Middle frontal gyrus (tissue), 1 donor: ENCODE measurements around the gene SLC19A2.
A peak's percentile ranks its signal among the peaks of the same experiment; 100 is the strongest.
"Not testable (repeated sequence)": the region's sequence is repeated elsewhere in the genome, so short reads cannot be mapped to it uniquely, and the experiment has no call there.

ENCODE experiments used
- DNase-seq: peaks from one replicate; pipeline ENCODE4 v3.0.0-alpha.2; 2015; ENCODE audit warnings: low spot score; ENCODE audit errors: extremely low spot score

Gene SLC19A2, protein sequence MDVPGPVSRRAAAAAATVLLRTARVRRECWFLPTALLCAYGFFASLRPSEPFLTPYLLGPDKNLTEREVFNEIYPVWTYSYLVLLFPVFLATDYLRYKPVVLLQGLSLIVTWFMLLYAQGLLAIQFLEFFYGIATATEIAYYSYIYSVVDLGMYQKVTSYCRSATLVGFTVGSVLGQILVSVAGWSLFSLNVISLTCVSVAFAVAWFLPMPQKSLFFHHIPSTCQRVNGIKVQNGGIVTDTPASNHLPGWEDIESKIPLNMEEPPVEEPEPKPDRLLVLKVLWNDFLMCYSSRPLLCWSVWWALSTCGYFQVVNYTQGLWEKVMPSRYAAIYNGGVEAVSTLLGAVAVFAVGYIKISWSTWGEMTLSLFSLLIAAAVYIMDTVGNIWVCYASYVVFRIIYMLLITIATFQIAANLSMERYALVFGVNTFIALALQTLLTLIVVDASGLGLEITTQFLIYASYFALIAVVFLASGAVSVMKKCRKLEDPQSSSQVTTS

DNA sequence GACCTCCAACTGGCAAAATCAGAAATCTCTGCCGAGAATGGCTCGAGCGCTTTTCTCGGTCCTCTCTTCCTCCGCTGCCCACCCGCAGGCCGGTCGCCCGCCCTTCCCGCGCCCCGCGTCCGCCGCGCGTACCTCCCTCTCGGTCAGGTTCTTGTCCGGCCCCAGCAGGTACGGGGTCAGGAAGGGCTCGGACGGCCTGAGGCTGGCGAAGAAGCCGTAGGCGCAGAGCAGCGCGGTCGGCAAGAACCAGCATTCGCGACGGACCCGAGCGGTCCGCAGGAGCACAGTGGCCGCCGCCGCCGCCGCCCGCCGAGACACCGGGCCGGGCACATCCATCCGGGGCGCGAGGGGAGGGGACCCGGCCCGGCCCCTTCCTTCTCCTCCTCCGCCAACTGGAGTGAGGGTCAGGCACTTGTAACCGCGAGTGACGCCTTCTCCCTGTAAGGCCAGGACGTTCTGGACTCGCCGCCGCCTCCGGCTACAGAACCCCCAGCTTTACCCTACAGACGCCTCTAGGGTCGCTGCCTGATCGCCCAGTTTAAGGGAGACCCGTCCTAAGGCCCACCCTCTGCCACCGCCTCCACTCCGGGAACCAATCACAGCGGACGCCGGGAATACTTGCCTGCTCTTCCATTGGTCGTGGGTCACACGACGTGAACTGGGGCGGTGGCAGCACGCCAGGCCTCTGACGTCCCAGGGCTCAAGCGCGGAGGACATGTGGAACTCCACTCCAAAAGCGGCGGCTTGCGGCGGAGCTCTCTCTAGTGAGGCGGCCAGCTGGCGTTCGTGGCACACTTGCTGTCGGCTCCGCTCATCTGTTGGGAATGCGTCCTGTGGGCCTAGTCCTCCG is at the start of gene SLC19A2:
Gene SLC19A2 (minus strand): TSS at position 514 of the 850 bp plus-strand sequence. CDS start 178 bp downstream, at position 336.
- peak; percentile 100 for DNase-seq

DNA sequence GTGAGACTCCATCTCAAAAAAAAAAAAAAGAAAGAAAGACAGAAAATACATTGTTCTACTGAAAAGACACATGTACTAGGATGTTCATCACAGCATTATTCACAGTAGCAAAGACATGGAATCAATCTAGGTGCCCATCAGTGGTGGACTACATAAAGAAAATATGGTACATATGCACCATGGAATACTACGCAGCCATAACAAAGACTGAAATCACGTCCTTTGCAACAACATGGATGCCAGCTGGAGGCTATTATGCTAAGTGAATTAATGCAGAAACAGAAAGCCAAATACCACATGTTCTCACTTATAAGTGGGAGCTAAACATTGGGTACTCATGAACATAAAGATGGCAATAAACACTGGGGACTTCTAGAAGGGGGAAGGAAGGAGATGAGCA is 48.9 kb upstream of the SLC19A2 start:
- DNase-seq, result no peak

DNA sequence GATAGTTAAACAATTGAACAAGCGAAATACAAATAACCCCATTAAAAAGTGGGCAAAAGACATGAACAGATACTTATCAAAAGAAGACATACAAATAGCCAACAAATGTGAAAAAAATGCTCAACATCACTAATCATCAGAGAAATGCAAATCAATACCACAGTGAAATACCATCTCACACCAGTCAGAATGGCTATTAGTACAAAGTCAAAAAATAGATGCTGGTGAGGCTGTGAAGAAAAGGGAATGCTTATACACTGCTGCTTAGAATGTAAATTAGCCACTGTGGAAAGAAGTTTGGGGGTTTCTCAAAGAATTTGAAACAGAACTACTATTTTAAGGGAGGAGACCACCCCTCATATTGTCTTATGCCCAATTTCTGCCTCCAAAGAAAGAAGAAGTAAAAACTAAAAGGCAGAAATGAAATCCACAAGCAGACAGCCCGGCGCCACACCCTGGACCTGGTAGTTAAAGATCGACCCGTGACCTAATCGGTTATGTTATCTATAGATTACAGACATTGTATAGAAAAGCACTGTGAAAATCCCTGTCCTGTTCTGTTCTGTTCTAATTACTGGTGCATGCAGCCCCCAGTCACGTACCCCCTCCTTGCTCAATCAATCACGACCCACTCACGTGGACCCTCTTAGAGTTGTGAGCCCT is 47.9 kb upstream of the SLC19A2 start:
- not testable (repeated sequence) for DNase-seq

DNA sequence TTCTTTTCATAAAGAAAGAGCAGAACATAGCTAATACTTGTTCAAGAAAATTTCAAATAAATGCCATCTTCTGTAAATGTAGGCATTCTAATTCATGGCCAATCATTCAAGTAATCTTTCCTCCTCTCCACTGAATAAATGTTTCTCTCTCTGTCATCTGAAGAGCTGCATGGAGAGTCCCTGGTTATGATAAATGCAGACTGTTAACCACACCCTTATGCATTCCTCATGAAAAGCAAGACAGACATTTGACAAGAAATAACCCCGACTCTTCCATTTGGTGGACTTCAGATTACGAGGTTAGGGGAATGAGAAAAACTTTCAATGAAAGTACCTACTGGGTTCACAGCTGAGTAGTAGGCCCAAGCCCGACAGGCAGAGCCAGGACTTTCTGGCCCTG is 44.7 kb upstream of the SLC19A2 start:
- DNase-seq, result no peak

DNA sequence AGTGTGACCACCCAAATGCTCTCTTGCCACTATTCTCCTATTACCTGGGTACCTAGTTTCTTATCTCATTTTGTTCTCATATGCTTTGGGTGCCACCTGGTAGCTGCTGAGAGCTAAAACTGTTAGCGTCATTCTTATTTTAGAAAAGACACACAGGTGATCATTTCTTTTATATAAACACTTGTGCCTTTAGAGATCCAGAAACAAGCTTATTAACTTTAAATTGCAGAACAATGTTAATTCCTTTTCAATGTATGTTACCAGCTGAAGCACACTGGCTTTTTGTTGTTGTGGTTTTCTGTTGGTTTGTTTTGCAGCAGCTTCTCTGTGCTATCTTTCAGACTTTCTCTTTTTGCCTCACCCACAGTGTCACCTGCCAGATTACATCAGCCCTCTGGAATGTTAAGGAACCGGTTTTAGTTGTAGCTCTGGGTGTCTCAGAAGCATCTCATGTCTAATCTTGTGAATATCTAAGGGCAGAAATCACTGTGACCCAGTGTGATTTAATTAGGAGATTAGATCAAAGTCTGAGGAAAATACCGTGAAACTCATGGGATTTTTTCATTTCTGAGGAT is 43.4 kb upstream of the SLC19A2 start:
- DNase-seq, result no peak

DNA sequence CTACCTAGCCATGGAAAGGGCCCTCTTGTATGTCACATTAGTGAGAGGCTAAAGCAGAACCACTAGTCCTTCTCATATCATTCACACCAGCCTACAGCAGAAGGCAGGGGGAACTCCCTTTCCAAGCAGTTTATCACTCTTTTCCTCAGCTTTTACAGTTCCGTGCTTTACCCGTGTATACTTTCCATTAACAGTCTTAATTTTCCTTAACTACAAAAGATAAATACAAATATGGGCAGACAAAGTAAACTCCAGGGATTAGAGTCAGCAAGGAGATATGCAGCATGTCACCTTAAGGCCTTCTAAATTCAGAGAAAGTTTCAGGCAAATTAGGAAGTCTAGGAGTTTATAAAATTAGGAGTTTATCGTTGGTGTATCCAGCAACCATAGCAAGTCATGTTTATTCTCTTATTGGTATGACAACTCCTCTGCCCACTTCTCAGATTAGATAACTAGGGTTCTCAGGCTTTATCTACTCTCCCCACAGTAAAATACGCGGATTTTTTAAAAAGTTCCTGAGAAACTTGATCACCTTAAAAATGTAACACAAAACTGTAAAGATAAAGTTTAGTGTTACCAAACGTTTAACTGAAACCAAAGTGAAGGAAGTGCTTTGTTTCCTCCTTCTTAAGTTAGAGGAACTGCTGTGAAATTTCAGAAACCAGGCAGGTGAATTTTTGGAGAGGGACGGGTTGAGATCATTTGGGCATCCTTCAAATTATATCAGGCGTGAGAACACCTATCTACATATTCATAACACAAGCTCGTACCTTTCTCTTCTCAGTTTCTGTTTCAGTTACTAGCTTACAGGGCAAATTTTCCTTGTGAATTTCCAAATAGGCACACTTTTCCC is 42.7 kb upstream of the SLC19A2 start:
- DNase-seq, result no peak

DNA sequence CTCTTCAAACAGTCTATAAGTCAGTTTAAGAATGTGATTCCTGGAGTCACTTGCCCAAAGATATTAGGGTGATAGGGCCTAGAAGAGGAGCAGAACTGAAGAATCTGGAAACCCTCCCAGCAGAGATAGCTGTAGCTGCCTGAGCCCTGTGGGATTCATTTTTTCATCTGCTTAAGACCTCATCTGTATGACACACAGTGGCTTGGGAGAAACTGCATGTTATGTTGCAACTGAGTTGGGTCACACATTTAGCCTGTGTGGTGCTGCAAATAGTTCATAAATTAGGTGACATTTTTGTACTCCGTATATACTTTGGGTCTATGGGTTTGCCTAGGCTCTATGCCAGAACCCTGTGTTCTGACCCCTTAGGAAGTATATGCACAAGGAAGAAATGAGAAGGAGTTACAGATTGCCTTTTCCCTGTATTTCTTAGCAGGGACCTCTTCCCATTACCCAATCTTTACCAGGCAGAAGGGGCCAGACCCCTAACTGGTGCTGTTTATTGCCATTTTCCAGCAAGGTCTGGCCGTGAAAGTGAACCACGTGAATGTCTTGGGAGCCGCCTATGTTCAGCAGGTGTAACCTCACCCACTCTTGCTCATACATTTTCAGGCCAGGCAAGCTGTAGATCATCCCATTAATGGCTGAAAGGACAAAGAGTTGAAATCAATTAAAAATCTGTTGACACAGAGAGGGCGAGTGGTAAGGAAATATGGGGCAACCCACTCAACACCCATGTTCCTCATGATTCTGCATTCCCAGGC is 41.9 kb upstream of the SLC19A2 start:
- DNase-seq, result no peak

DNA sequence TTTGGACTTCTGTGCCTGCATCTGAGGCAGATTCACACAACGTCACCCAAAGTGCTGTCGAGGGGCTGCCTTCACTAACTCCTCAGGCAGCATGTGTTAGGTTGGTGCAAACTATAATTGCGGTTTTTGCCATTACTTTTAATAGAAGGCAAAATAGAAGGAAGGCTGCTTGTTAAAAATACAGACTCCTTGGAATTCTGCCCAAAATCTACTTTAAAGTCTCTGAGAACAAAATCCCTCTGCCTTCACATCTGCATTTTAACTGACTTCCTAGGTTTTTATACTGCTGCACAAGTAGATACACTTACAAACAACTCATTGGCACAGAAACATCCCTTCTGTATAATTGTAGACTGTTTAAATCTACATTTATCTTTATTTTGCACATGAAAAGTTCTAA is 41.3 kb upstream of the SLC19A2 start:
- DNase-seq, result no peak

DNA sequence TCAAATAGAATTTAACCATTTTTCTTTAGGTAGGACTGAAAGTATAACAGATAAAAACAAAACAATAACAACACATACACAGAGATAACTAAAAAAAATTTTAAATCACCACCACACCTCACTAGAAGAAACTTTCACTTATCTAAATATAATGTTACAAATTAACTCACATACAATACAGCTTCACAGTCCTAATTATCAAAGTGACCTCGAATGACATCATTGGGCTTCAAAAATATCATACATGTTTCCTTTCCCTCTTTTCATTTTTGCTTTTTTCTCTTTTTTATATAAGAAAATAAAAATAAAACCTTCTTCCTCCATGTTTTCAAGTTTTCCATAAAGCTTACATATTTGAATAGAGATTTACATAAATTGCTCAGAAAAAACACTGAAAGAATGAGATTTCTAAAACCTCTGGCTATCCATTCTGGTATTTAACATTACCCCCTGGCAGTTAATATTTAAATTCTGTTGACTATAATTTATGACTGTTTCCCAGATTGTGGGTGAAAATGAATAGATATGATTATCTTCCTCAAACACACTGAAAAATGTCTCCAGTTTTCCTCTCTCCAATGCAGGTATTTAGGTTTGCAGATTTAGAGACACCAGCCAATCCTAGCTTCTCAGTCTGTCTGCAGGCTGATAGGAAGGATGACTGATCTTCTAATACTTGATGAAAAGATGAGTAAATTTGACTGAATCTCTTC is 40.5 kb upstream of the SLC19A2 start:
- no peak for DNase-seq

DNA sequence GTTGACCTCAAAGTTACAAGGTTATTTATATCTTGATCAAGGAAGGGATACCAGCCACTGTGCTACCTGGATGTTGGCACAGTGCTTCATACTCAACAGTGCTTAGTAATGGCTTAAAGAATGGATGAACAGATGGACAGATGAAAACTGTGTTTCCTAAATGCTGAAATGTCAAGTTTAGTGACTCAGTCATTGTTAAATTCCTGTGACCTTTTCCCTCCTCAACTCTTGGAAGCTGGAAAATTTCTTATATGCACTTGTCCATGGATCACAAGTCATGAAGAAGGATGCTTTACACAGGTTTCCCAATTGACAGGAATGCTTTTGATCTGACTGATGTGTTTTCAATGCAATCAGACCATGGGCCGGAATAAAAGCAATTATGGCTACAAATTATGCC is 39.6 kb upstream of the SLC19A2 start:
- no peak for DNase-seq

DNA sequence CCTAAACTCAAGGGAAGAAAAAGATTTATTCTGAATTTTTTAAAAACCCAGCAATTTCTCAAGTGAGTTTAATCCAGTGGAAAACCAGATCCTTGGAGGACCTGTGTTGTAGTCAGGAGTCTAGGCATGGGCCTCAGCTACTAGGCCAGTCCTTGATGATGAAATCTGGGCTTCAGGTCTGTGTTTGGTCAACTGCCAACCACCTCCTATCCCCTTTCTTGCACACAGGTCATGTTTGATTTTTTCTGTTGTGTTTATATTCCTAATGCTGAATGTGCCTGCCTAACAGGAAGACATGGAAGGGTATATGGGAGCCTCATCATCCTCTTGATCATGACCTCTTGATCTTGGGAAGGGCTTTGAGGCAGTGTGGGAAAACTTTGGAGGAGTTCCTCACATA is 38.2 kb upstream of the SLC19A2 start:
- no peak for DNase-seq

DNA sequence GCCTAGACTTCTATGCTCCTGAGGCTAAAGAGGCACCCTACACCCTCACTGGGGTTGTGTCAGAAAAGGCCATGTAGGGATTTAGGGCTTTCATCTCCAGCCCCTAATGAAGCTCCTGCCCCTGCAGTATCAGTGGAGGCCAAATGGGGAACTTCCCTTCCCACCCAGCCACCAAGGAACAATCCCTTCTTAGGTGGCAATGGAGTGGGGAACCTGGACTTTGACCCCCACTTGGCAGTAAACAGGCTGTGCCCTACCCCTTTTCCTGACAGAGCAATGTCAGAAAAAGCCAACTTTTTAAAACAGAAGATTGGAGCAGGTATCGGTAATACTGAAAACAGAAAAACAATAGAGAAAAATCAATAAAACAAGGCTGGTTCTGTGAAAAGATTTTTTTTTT is 35.5 kb upstream of the SLC19A2 start:
- no peak for DNase-seq

DNA sequence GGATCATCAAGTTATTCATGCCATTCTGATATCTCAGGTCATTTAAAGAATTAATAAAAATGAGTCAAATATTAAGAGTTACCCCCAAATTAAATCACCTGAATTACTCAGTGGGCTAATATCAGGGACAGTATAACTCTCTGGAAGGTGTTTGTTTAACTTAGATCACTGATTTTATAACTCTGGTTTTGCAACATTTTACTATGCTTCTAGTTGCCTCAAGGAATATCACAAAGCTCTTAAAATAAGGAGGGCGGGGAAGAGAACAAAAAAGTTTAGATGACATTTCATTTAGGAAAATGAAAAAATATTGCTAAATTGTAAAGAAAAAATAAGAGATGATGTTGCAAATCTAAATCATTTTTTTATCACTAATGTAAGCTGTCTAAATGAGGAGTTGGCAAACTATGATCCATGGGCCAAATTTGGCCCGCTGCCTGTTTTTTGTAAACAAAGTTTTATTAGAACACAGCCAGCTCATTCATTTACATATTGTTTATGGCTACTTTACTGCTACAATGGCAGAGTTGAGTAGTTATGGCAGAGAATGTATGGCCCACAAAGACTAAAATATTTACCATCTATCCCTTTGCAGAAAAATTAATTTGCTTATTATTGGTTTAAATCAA is 31.9 kb upstream of the SLC19A2 start:
- no peak for DNase-seq

DNA sequence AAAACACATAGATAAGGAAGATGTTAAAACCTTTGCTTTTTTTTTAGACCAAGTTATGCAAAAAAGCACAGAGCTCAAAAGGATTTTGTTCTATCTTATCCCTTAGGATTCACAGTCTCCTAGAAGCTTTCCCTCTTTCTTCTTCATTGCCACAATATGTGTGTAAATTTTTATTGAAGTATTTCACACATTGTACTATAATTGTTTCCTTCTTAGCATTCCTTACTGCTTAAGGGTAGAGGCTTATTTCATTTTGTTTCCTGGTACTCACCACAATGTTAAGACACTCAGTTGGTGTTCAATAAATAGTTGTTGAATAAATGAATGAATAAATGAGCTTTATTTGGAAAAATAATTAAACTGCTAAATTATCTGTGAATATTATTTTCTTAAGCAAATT is 29.9 kb upstream of the SLC19A2 start:
- no peak for DNase-seq

DNA sequence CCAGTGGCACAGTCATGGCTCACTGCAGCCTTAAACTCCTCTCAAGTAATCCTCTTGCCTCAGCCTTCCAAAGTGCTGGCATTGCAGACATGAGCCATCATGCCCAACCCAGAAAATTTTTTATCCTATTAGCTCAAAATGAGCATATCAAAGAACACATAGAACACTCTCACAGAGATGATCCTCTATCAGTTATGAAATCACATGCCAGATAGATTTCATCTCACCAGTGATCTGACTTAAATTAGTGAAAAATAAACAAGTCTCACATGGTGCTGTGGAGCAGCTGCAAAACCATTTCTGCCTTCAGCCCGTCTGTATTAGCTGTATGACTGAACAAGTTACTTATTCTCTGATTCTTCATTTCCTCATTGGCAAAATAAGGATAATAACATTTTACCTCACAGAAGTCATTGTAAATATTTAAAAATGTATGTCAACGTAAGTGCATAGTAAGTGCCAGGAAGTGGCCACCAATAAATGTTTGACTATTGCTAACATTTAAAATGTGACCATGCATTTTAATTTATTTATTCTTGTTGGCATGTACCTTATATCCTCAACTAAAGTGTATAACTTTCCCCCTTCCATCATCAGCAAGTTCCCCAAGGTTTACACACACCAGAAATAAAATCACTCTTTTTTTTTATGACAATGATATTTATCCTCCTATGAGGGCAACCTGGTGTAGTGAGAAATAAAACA is 29.0 kb upstream of the SLC19A2 start:
- DNase-seq, result no peak

DNA sequence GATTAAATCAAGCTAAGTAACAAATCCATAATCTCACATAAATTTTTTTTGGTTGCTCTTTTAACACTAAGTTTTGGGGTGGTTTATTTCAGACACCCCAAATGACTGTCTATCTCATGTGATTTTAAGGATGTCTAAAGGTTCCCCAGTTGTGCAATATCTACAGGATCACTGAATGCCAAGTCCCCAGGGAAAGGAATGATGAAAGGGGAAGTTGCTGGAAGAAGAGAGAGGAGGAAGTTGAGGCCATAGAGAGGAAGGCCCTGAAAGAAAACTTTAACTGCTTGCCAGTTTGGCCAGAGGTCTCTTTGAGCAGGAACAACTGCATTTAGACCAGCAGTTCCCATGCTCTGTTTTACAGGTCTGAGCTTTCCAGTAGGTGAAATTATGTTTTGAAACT is 27.5 kb upstream of the SLC19A2 start:
- no peak for DNase-seq

DNA sequence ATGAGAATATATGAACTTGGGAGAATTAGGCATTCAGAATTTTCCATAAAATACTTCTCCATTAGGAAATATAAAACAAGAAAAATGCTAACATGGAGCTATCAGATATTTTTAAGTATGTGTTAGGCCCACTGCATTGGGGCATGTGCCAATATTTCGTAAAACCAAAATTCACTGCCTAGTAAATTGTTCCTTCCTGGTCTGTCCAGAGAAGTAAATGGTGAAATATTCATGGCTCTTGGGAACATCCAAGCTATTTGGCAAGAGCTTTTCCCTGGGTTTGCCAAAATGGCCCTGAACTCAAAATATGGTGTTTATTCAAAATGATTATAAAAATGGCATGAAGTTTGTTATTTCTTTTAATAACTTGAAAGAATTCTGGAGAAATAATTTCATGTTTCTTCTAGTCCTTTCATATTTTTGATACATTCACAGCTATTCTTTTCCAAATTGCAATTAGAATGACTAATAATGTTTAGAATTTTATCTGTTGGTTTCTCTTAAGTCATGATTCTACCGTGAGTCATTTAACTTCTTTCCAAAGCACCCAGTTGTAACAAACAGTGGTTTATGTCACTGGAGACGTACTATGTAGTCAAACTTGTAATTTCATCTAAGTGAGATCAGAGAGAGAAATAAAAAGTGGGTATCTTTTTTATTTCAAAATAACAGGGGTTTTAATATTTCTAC is 25.7 kb upstream of the SLC19A2 start:
- no peak for DNase-seq
